ENCODE data around the gene CCAR1. TPM values are rescaled to one million over a fixed set of nuclear protein-coding genes. Genes with fewer than 3 reads are reported as not detected.

The CCAR1 gene
- total and polyA plus RNA-seq, 2 of the 13 experiments (the other 11 are each of a cell fraction or from before 2014, with no cell fraction given): 74.5 to 81.6 TPM

DNA sequence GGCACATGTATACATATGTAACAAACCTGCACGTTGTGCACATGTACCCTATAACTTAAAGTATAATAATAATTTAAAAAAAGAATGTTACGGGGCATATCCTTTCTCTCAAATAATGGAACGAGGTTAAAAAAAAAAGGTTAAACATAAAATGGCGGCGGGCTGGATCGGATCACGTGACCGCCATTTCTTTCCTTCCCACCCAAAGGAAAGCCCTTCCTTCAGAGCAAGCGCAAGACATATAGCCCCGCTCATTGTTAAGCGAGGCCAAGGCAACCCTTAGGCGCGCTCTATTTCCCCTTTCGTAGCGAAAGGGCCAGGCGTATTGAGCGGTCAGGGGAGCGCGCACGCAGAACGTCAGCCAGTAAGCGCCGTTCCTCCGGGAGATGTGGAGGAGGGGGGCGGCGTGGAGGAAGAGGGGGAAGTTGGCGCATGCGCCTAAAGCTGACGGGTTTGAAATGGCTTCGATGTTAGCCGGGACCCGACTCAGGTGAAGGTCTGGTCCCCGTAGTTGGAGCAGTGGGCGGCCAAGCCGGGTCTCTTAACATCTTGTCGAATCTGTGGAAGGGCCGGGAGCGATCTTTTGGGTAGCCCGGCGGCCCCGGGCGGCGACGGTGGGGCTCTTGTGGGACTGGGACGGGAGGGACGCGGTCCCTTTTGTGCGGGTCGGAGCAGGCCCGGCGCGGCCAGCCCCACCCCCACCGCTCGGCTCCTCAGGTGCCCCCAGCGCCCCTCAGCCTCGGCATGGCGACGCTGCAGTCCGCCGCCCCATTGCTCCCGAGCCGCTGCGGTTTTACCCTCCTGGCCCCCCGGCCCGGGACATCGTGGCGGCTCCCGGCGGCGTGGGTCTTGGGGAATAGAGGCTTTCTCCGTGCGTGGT lies at the start of gene CCAR1 (continued):
- TF ChIP-seq EHMT2 (IDR thresholded peaks at IDR 0.05; ENCODE audit: borderline replicate concordance, low read depth, low read length) (no peak; the same call in 1 of the 2 replicates), ZNF407 (CRISPR knock-in tag; IDR thresholded peaks at IDR 0.05; ENCODE audit: not compliant biosample characterization) (peak; percentile 67), ZNF224 (CRISPR knock-in tag; IDR thresholded peaks at IDR 0.05) (peak; percentile 19; the same call in 1 of the 2 replicates), ZNF879 (CRISPR knock-in tag; IDR thresholded peaks at IDR 0.05) (no peak), ARNT2 (CRISPR knock-in tag; IDR thresholded peaks at IDR 0.05; ENCODE audit: low read depth) (peak; percentile 84), ADNP (CRISPR knock-in tag; IDR thresholded peaks at IDR 0.05) (no peak), KDM5A (IDR thresholded peaks at IDR 0.05; ENCODE audit: borderline replicate concordance, low read length) (peak; percentile 80; the same call in 1 of the 2 replicates)
- TF ChIP-seq, protein P1, sequence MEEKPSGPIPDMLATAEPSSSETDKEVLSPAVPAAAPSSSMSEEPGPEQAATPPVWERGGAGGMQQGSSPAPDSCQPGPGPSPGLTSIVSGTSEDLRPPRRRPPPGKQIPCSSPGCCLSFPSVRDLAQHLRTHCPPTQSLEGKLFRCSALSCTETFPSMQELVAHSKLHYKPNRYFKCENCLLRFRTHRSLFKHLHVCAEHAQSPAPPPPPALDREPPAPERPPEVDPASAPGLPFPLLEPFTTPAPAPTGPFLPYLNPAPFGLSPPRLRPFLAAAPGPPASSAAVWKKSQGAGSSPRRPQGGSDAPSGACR (CRISPR knock-in tag; IDR thresholded peaks at IDR 0.05): peak; percentile 79; the same call in 1 of the 2 replicates
- TF ChIP-seq, protein P2, sequence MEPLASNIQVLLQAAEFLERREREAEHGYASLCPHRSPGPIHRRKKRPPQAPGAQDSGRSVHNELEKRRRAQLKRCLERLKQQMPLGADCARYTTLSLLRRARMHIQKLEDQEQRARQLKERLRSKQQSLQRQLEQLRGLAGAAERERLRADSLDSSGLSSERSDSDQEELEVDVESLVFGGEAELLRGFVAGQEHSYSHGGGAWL (CRISPR knock-in tag; IDR thresholded peaks at IDR 0.05): peak; percentile 78
- TF ChIP-seq, protein P3, sequence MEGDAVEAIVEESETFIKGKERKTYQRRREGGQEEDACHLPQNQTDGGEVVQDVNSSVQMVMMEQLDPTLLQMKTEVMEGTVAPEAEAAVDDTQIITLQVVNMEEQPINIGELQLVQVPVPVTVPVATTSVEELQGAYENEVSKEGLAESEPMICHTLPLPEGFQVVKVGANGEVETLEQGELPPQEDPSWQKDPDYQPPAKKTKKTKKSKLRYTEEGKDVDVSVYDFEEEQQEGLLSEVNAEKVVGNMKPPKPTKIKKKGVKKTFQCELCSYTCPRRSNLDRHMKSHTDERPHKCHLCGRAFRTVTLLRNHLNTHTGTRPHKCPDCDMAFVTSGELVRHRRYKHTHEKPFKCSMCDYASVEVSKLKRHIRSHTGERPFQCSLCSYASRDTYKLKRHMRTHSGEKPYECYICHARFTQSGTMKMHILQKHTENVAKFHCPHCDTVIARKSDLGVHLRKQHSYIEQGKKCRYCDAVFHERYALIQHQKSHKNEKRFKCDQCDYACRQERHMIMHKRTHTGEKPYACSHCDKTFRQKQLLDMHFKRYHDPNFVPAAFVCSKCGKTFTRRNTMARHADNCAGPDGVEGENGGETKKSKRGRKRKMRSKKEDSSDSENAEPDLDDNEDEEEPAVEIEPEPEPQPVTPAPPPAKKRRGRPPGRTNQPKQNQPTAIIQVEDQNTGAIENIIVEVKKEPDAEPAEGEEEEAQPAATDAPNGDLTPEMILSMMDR (CRISPR knock-in tag; IDR thresholded peaks at IDR 0.05): no peak

Data from HepG2 (cell line).